IMR-90 (cell line): ENCODE results near the gene PARP11. TPM values are rescaled to one million over a fixed set of nuclear protein-coding genes. Genes with fewer than 3 reads are reported as not detected.

Experiments
- ATAC-seq: fragments of 200-7000 bp; cut with Tn5 transposase; 2 replicates; pipeline ENCODE4 v1.9.1; 2020; ENCODE audit warnings: low read depth, mild to moderate bottlenecking, moderate library complexity
- BruUV-seq: library from RNA; stranded (reverse); fragments of 400-500 nt; replicated peaks from 2 replicates; lab custom pipeline; 2021; lab: Mats Ljungman, UMichigan
- CTCF ChIA-PET: fragments of 300-600 bp; formaldehyde crosslinking; extraction: SDS; loops from one replicate; lab custom pipeline; 2021; ENCODE audit warnings: antibody characterized with exemption; lab: Yijun Ruan, JAX
- POLR2A ChIA-PET: fragments of 300-600 bp; sonication (Branson Sonifier 250); formaldehyde crosslinking; loops from one replicate; lab custom pipeline; 2022; ENCODE audit warnings: antibody characterized with exemption; ENCODE audit not compliant: unreplicated experiment; lab: Charles Lee
- DNase-seq: peaks from one replicate; pipeline ENCODE4 v3.0.0; 2013
- H2AFZ ChIP-seq: replicated peaks from 2 replicates; pipeline ENCODE3; 2013; ENCODE audit warnings: low read length, mild to moderate bottlenecking; ENCODE audit not compliant: poor library complexity
- H2AK5ac ChIP-seq: 2 replicates; pipeline ENCODE4 v1.6.1; 2013; ENCODE audit warnings: low read depth, low read length, inconsistent platforms
- H2AK9ac ChIP-seq: replicated peaks from 2 replicates; pipeline ENCODE3; 2013; ENCODE audit warnings: mild to moderate bottlenecking, low read depth, low read length, moderate library complexity; ENCODE audit not compliant: poor library complexity
- H2BK120ac ChIP-seq: 2 replicates; pipeline ENCODE4 v1.6.1; 2013; ENCODE audit warnings: low read depth, low read length, inconsistent platforms
- H2BK15ac ChIP-seq: 3 replicates; pipeline ENCODE4 v1.6.1; 2013; ENCODE audit warnings: low read depth, low read length, inconsistent platforms
- H2BK20ac ChIP-seq: 2 replicates; pipeline ENCODE4 v1.6.1; 2013; ENCODE audit warnings: low read depth, mild to moderate bottlenecking, inconsistent platforms, low read length, moderate library complexity
- H2BK5ac ChIP-seq: 2 replicates; pipeline ENCODE4 v1.6.1; 2013; ENCODE audit warnings: mild to moderate bottlenecking, low read depth, low read length, inconsistent platforms; ENCODE audit not compliant: poor library complexity, severe bottlenecking
- H3K14ac ChIP-seq: replicated peaks from 2 replicates; pipeline ENCODE4 v1.6.1; 2013; ENCODE audit warnings: low read depth, low read length, inconsistent platforms
- H3K18ac ChIP-seq: 2 replicates; pipeline ENCODE4 v1.6.1; 2013; ENCODE audit warnings: low read depth, low read length, control low read depth
- H3K23ac ChIP-seq: 2 replicates; pipeline ENCODE4 v1.6.1; 2013; ENCODE audit warnings: low read depth, low read length, inconsistent platforms
- H3K27ac ChIP-seq: 2 replicates; pipeline ENCODE4 v1.5.1; 2013; ENCODE audit warnings: mild to moderate bottlenecking, control low read depth, low read length; ENCODE audit not compliant: insufficient read depth
- H3K27me3 ChIP-seq: 2 replicates; pipeline ENCODE4 v1.6.1; 2013; ENCODE audit warnings: low read length; ENCODE audit not compliant: control insufficient read depth, insufficient read depth
- H3K36me3 ChIP-seq: 2 replicates; pipeline ENCODE4 v1.6.1; 2013; ENCODE audit warnings: low read length, mixed read lengths; ENCODE audit not compliant: control insufficient read depth, insufficient read depth
- H3K4ac ChIP-seq: 2 replicates; pipeline ENCODE4 v1.6.1; 2013; ENCODE audit warnings: low read depth, low read length, inconsistent platforms
- H3K4me1 ChIP-seq: 2 replicates; pipeline ENCODE4 v1.6.1; 2013; ENCODE audit warnings: low read length, mixed read lengths; ENCODE audit not compliant: control insufficient read depth, insufficient read depth
- H3K4me2 ChIP-seq: 2 replicates; pipeline ENCODE4 v1.6.1; 2013; ENCODE audit warnings: low read depth, mild to moderate bottlenecking, control low read depth, low read length, moderate library complexity
- H3K4me3 ChIP-seq: 2 replicates; pipeline ENCODE4 v1.5.1; 2013; ENCODE audit warnings: low read depth, mild to moderate bottlenecking, control low read depth, low read length, moderate library complexity; ENCODE audit not compliant: insufficient read depth
- H3K56ac ChIP-seq: 2 replicates; pipeline ENCODE4 v1.6.1; 2013; ENCODE audit warnings: low read length, inconsistent platforms; ENCODE audit not compliant: insufficient read depth; ENCODE audit errors: extremely low read depth
- H3K79me1 ChIP-seq, 2 experiments: 2 replicates each; pipeline ENCODE4 v1.6.1; 2013; ENCODE audit warnings: low read length in 2 of 2, inconsistent platforms in 1 of 2, low read depth in 1 of 2
- H3K9ac ChIP-seq: 2 replicates; pipeline ENCODE4 v1.6.1; 2013; ENCODE audit warnings: low read depth, low read length, control low read depth
- H3K9me1 ChIP-seq: 2 replicates; pipeline ENCODE4 v1.6.1; 2013; ENCODE audit warnings: low read length, inconsistent platforms; ENCODE audit not compliant: insufficient read depth
- H3K9me3 ChIP-seq: 2 replicates; pipeline ENCODE4 v1.6.1; 2013; ENCODE audit warnings: low read length; ENCODE audit not compliant: control insufficient read depth, insufficient read depth
- H4K20me1 ChIP-seq: 2 replicates; pipeline ENCODE4 v1.6.1; 2013; ENCODE audit warnings: low read length, inconsistent platforms; ENCODE audit not compliant: insufficient read depth
- H4K5ac ChIP-seq: 2 replicates; pipeline ENCODE4 v1.6.1; 2013; ENCODE audit warnings: mild to moderate bottlenecking, low read depth, low read length, control low read depth
- H4K8ac ChIP-seq, 2 experiments: 2 replicates each; pipeline ENCODE4 v1.6.1; 2013; ENCODE audit warnings: low read depth in 2 of 2, low read length in 2 of 2, control low read depth in 1 of 2, inconsistent platforms in 1 of 2
- H4K91ac ChIP-seq: 2 replicates; pipeline ENCODE4 v1.6.1; 2013; ENCODE audit warnings: low read depth, low read length, inconsistent platforms; ENCODE audit not compliant: insufficient read depth
- BHLHE40 ChIP-seq: fragments of 150-350 bp; IDR thresholded peaks from 2 replicates; pipeline ENCODE4 v1.6.1; 2016; ENCODE audit warnings: mild to moderate bottlenecking, low read depth, low read length
- CHD1 ChIP-seq: IDR thresholded peaks from 2 replicates; pipeline ENCODE4 v1.6.1; 2012; ENCODE audit warnings: low read depth, low read length, improper control_type of control experiment
- CTCF ChIP-seq: conservative IDR thresholded peaks from 2 replicates; pipeline ENCODE4 v1.5.1; 2012; ENCODE audit warnings: mild to moderate bottlenecking, low read depth, low read length, improper control_type of control experiment
- FOS ChIP-seq: fragments of 150-350 bp; IDR thresholded peaks from 2 replicates; pipeline ENCODE4 v1.6.1; 2016; ENCODE audit warnings: low read depth, low read length
- MXI1 ChIP-seq: IDR thresholded peaks from 2 replicates; pipeline ENCODE4 v1.6.1; 2012; ENCODE audit warnings: low read depth, mild to moderate bottlenecking, low read length, moderate library complexity, borderline replicate concordance
- POLR2A ChIP-seq: IDR thresholded peaks from 2 replicates; pipeline ENCODE4 v1.6.1; 2012; ENCODE audit warnings: mild to moderate bottlenecking, low read depth, low read length
- SMC3 ChIP-seq: fragments of 150-350 bp; IDR thresholded peaks from 2 replicates; pipeline ENCODE4 v1.6.1; 2016; ENCODE audit warnings: low read depth, mild to moderate bottlenecking, antibody characterized with exemption, low read length, moderate library complexity
- WGBS, 2 experiments: methylation state at CpG; one replicate each; pipeline versions ENCODE4 v1.1.5 to v1.1.7; 2013; ENCODE audit warnings: missing lambda C conversion rate in 2 of 2; ENCODE audit not compliant: insufficient read length in 1 of 2; ENCODE audit errors: extremely low coverage in 2 of 2; 5-methylcytosine and 5-hydroxymethylcytosine counted together
- dilution Hi-C: fragments of 300-500 bp; cut with HindIII; formaldehyde crosslinking; loops from one replicate; pipeline ENCODE4 v1.14.3; 2018; ENCODE audit warnings: low sequenced_read_pairs; ENCODE audit not compliant: unreplicated experiment
- in situ Hi-C: fragments of 300-500 bp; cut with MboI; formaldehyde crosslinking; loops from 3 replicates; pipeline ENCODE4 v1.14.3; 2019; ENCODE audit warnings: low sequenced_read_pairs, inconsistent platforms, mixed read lengths
- intact Hi-C: fragments of 100-400 bp; cut with micrococcal nuclease; formaldehyde crosslinking; loops from 2 replicates; pipeline ENCODE4 v1.10.0; 2022
- polyA plus RNA-seq, 3 experiments: library from polyadenylated mRNA; depleted of rRNA; stranded (reverse); fragments of >200 nt; gene quantifications; 2 replicates each; pipeline ENCODE4 v1.2.3, GENCODE V29; 2012; ENCODE audit warnings: low replicate concordance in 1 of 3
- total RNA-seq: library from RNA; depleted of rRNA; stranded (reverse); fragments of >200 nt; gene quantifications from 2 replicates; pipeline ENCODE4 v1.2.3, GENCODE V29; 2012
- TF ChIP-seq, protein P1 (sequence below): fragments of 150-350 bp; IDR thresholded peaks from 2 replicates; pipeline ENCODE4 v1.6.1; 2017; ENCODE audit warnings: mild to moderate bottlenecking, antibody characterized with exemption, low read length, low read depth

PARP11 gene
- total and polyA plus RNA-seq, 2 of the 4 experiments (the other 2 are of a cell fraction) = 1.8 to 3.0 TPM

DNA sequence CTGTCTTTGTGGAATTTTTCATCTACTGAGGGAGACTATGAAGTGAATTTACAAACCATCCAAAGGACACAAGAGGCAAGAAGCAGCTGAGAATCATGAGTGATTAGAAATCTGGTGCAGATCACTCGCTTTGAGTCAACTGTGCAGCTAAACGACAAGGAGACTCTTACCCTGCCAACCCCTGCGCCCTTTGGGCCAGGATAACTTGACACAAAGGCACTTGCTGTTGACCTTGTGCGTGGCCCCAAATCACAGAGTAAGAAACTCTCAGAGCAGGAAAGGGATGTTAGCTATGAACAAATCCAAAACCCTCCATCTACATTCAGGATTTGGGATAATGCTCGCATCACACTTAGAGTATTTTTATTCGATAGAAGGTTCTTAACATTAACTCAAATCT is 11.5 kb upstream of the PARP11 start:
- no peak overlapping the region for H2BK20ac ChIP-seq
- H3K18ac ChIP-seq = no peak overlapping the region
- H3K9ac ChIP-seq = no peak overlapping the region
- no peak overlapping the region for H3K27ac ChIP-seq
- H2BK15ac ChIP-seq = no peak overlapping the region
- no TSS peak for BruUV-seq
- H3K9me3 ChIP-seq = no peaks in the 10 kb centered on the region
- in situ Hi-C loops (loop anchor here (5.0 kb wide), 2 partner anchors 153 to 393 kb away; no protein-coding TSS in a partner anchor), dilution Hi-C loops (no loop called here), intact Hi-C loops (loop anchor here (1.0 to 10.0 kb wide), 5 partner anchors 110 to 640 kb away; no protein-coding TSS in a partner anchor)
- H3K23ac ChIP-seq = no peak overlapping the region
- no peak overlapping the region for H3K56ac ChIP-seq
- no peak for TF ChIP-seq CHD1
- no peak for TF ChIP-seq SMC3
- TF ChIP-seq CTCF = no peak
- no peak for TF ChIP-seq POLR2A
- no peak for TF ChIP-seq BHLHE40
- TF ChIP-seq FOS = no peak
- TF ChIP-seq, protein P1, sequence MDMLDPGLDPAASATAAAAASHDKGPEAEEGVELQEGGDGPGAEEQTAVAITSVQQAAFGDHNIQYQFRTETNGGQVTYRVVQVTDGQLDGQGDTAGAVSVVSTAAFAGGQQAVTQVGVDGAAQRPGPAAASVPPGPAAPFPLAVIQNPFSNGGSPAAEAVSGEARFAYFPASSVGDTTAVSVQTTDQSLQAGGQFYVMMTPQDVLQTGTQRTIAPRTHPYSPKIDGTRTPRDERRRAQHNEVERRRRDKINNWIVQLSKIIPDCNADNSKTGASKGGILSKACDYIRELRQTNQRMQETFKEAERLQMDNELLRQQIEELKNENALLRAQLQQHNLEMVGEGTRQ = no peak
- no peak for TF ChIP-seq MXI1
- H4K91ac ChIP-seq = no peak overlapping the region
- H3K9me1 ChIP-seq = no peaks in the 10 kb centered on the region
- no peak overlapping the region for H2BK120ac ChIP-seq
- no peak overlapping the region for H3K4me3 ChIP-seq
- no peaks in the 10 kb centered on the region for H3K79me1 ChIP-seq
- H4K8ac ChIP-seq = no peak overlapping the region
- no peaks in the 10 kb centered on the region for H4K20me1 ChIP-seq
- 67% methylated on average over 1 of the region's 6 CpGs; no CpG with 5 or more reads in 1 of the 2 experiments for WGBS, 2 experiments
- DNase-seq = no peak
- H3K4me1 ChIP-seq = peaks cover 1% of the 10 kb centered on the region; the same call in 1 of the 2 replicates
- H3K4me2 ChIP-seq = 0 out of 2 replicates have a peak overlapping the region, but pooled peaks have one; percentile 66
- H2AFZ ChIP-seq = no peak overlapping the region
- H3K27me3 ChIP-seq = peaks cover 18% of the 10 kb centered on the region
- no peak overlapping the region for H2AK9ac ChIP-seq
- no peak overlapping the region for H2AK5ac ChIP-seq
- H3K14ac ChIP-seq = no peak overlapping the region
- H2BK5ac ChIP-seq = no peak overlapping the region
- H3K36me3 ChIP-seq = no peaks in the 10 kb centered on the region
- ChIA-PET POLR2A (interaction anchor here (0.9 kb wide), 1 partner anchor 11 kb away, joined by 4 read pairs; the partner anchor contains the start of gene PARP11), CTCF (interaction anchor here (0.6 to 3.6 kb wide), 12 partner anchors 9 to 445 kb away, joined by 3 to 32 read pairs (median 4); no protein-coding TSS in a partner anchor)
- no peak for ATAC-seq
- H4K5ac ChIP-seq = no peak overlapping the region; the same call in 1 of the 2 replicates
- no peak overlapping the region for H3K4ac ChIP-seq
